Measurements from ENCODE around the gene NR1H2. TPM values are rescaled to one million over a fixed set of nuclear protein-coding genes. Genes with fewer than 3 reads are reported as not detected.
"Not testable (repeated sequence)": the region's sequence is repeated elsewhere in the genome, so short reads cannot be mapped to it uniquely, and the experiment has no call there.

Gene NR1H2
- polyA plus RNA-seq, 3 donors from 2014 or later = 65.0 to 84.9 (median 68.8) TPM

DNA sequence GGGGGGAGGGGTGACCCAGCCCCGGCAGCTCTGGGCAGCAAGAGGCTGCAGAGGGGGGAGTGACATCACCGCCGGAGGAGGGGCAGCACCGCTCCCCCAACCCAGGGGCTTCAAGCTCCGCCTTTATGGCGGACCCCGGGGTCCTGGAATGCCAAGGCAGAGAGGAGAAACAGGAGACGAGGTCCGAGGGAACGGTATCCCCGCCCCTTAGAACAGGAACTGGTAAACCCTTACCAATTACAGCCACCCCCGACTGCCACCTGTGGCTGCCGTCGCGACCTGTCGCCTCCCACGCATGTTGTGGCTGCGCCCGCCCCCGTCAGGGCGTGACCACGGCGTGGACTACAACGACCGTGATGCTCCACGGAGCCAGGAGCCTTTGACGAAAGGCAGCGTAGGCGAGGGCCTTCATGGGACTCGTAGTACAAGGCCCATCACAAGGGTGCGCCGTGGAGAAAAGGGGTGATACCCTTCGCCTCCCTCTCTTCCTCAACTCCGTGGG is 43.0 kb upstream of the NR1H2 start:
- peaks cover 3 to 11% (median 8%) of the 10 kb centered on the region in 3 donors for H3K36me3 Mint-ChIP-seq
- peak in 1 of 3 donors; percentile 88 for DNase-seq
- H3K9me3 Mint-ChIP-seq = peaks cover 0 to 25% (median 8%) of the 10 kb centered on the region in 6 donors
- peaks cover 14 to 39% (median 33%) of the 10 kb centered on the region in 3 donors for H3K27me3 Mint-ChIP-seq (ENCODE audit: low read depth in 3 of 3)
- H3K4me1 Mint-ChIP-seq = peaks cover 40 to 47% of the 10 kb centered on the region in 2 donors
- H3K4me3 Mint-ChIP-seq = peak overlapping the region; percentile 88 to 97 (median 93)
- peak overlapping the region; percentile 54 to 92 (median 81) for H3K27ac Mint-ChIP-seq

DNA sequence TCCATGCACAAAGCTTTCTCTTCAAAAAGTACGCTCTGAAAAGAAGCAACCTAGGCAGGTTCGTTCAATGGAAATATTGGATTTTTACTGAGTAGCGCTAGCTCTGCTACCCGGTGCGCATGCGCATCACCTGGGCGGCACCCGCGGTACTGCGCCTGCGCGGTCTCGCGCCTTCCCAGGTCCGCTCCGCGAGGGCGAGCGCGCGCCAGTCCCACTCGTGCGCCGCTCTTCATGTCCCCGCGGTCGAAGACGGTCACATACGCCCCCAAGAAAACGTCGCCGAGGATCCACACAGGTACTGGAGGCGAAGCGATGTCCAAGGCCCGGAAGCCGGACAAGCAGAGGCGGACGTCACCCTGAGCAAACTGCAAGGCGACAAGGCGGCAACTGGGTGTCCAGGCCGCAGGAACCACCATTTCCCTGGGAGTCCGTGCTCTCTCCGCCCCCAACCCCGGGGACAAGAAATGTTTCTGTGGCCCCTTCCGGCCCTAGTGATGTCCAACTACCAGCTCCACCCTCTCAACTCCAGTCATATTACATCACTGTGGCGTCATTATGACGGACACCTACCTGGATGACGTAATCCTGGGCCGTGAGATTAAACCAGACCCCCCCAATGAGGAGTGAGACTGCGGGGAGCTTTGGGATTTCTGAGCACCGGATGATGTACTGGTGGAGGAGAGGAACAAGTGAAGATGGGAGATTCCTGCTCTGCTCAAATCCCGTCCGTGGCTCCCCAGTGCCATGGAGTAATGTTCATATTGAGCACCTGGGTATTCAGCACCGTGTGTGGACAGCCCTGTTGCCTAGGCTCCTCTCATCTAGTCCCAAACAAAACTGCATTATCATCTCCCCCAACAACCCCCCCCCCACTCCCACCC is 42.3 kb upstream of the NR1H2 start:
- peaks cover 3 to 11% (median 8%) of the 10 kb centered on the region in 3 donors for H3K36me3 Mint-ChIP-seq
- peak overlapping the region; percentile 54 to 92 (median 81) for H3K27ac Mint-ChIP-seq
- H3K27me3 Mint-ChIP-seq (ENCODE audit: low read depth in 3 of 3) = peaks cover 14 to 41% (median 32%) of the 10 kb centered on the region in 3 donors
- H3K4me3 Mint-ChIP-seq = peak overlapping the region; percentile 88 to 97 (median 93)
- peaks cover 0 to 25% (median 8%) of the 10 kb centered on the region in 6 donors for H3K9me3 Mint-ChIP-seq
- peaks cover 40 to 47% of the 10 kb centered on the region in 2 donors for H3K4me1 Mint-ChIP-seq
- peak; percentile 82 to 89 (median 85) for DNase-seq

DNA sequence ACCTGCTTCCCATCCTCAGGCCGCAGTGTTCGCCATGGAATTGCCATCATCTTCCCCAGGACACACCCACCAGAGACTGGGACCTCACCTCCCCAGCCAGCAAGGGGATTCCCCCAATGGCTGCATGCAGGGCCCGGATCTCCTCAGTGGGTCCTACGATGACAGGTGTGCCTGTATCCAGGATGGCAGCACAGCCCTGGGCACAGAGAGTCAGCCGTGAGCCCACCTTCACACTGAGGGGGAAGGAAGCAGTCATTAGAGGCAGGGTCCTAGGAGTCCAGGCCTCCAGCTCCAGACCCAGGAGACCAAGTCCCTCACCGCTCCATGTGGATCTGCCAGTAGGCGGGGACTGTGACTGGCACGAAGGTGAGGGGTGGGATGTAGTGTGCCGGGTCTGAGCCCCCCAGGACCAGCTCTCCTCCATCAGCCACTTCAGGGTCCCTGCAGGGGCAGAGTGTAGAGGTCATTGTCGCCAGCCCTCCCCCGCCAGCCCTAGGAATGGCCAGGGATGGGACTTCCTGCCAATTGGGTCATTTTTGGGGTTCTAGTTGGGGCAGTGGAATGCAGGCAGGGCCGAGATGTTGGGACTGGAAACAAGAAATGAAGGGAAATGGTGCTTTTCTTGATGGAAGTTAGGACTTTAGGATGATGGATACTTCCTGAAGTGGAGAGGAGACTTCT is 41.4 kb upstream of the NR1H2 start:
- H3K4me3 Mint-ChIP-seq = peak overlapping the region; percentile 31 to 93 (median 41)
- H3K27ac Mint-ChIP-seq = peak overlapping the region in 1 of 6 donors; percentile 55
- peaks cover 0 to 18% (median 4%) of the 10 kb centered on the region in 6 donors for H3K9me3 Mint-ChIP-seq
- DNase-seq = no peak
- peaks cover 31 to 38% of the 10 kb centered on the region in 2 donors for H3K4me1 Mint-ChIP-seq
- peaks cover 3 to 7% (median 4%) of the 10 kb centered on the region in 3 donors for H3K36me3 Mint-ChIP-seq
- H3K27me3 Mint-ChIP-seq (ENCODE audit: low read depth in 3 of 3) = peaks cover 14 to 34% (median 23%) of the 10 kb centered on the region in 3 donors

DNA sequence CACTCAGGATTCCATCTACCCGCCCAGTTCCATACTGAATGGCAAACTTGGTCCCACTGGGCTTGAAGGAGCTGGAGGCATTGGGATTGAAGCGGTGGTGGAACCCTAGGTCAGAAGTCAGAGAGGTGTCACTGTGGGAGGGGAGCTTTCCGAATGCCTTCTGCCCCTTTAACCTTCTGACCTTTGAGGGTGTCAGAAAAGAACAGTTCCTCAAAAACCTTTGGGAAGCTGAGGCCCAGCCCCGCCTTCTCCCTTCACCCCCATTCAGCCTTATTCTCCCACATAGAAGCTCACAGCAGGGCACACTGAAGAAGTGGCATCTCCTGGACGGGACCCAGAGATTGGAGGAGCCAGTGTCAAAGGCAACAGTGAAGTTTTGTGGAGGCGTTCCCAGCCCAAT is 39.2 kb upstream of the NR1H2 start:
- H3K4me3 Mint-ChIP-seq, H3K27ac Mint-ChIP-seq, H3K36me3 Mint-ChIP-seq, DNase-seq, H3K9me3 Mint-ChIP-seq: not testable (repeated sequence)
- Mint-ChIP-seq H3K4me1 (peaks cover 11 to 20% of the 10 kb centered on the region in 2 donors), H3K27me3 (ENCODE audit: low read depth in 3 of 3) (peaks cover 12 to 21% (median 15%) of the 10 kb centered on the region in 3 donors)

DNA sequence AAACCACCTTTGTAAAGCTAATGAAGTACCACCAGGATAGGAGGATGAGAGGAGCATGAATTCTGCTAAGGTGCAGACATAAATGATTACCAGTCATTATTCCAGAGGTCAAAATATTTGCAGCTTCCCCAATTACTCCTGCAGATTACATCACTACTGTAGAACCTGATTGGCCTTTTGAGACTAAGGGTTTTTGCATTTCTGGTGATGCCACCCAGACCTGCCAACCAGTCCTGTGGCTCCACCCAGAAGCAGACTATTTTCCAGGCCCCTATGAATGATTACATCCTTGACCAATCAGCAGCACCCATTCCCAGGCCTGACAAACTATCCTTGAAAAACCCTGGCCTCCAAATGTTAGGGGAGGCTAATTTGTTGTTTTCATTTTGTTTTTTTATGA is 35.9 kb upstream of the NR1H2 start:
- H3K27me3 Mint-ChIP-seq (ENCODE audit: low read depth in 3 of 3) = peaks cover under 1 to 6% (median 5%) of the 10 kb centered on the region in 3 donors
- no peak overlapping the region for H3K4me3 Mint-ChIP-seq
- no peak for DNase-seq
- no peak overlapping the region for H3K27ac Mint-ChIP-seq
- H3K9me3 Mint-ChIP-seq = peaks cover 0 to 3% (median 0%) of the 10 kb centered on the region in 6 donors
- H3K36me3 Mint-ChIP-seq = peaks cover 0 to 2% (median 0%) of the 10 kb centered on the region in 3 donors
- peaks cover 0 to 2% of the 10 kb centered on the region in 2 donors for H3K4me1 Mint-ChIP-seq

DNA sequence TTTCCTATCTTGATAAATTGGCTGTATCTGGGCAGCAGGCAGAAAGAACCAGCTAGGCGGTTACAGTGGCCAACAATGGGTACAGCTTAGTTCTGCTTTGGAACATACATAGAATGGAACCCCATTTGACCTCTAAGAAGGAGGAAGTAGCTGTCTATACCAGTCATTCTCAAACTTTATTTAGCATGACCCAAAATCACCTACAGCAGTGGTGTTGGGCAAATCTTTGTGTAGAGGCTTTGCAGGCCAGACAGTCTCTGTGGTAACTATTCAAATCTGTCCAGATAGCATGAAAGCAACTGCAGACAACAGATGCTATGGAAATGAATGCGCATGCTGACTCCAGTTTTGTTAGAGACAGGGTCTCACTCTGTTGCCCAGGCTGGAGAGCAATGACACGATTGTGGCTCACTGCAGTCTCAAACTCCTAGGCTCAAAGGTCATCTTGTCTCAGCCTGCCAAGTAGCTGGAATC is 35.1 kb upstream of the NR1H2 start:
- peaks cover 2 to 5% (median 3%) of the 10 kb centered on the region in 3 donors for H3K27me3 Mint-ChIP-seq (ENCODE audit: low read depth in 3 of 3)
- H3K4me3 Mint-ChIP-seq = no peak overlapping the region
- no peak overlapping the region for H3K27ac Mint-ChIP-seq
- H3K9me3 Mint-ChIP-seq = peaks cover 0 to 3% (median 0%) of the 10 kb centered on the region in 6 donors
- DNase-seq = no peak
- no peaks in the 10 kb centered on the region for H3K4me1 Mint-ChIP-seq
- no peaks in the 10 kb centered on the region for H3K36me3 Mint-ChIP-seq

DNA sequence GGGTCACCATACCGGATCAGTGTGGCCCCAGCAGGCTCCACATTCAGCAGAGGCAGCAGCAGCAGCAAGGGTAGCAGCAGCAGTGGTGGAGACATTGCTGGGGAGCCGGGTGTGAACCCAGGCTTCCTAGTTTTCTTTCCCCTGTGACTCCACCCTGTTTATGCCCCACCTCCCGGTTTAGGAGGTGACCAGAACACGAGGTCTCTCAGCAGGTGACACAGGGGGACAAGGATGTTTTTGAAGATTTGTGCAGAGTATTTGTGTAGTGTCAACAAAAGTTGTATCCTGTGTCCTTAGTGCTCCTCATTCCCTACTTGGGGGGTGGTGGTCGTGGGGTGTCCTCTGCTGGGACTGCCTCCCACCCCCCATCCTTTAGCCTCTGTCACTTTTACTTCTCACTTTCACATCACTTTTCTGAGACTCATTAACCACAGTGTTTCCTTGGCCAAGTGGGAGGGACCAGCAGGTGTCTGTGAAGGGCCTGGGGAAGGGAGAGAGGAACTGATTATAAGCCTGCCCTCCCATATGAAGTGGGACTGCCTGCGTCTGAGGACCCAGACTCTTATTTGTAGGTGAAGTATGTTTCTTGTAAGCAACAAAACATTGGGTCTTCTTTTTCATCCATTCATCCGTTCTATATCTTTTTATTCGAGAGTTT is 31.5 kb upstream of the NR1H2 start:
- no peak for DNase-seq
- peaks cover 0 to 5% (median 2%) of the 10 kb centered on the region in 6 donors for H3K9me3 Mint-ChIP-seq
- H3K4me1 Mint-ChIP-seq = no peaks in the 10 kb centered on the region
- peaks cover 0 to 8% (median 7%) of the 10 kb centered on the region in 3 donors for H3K27me3 Mint-ChIP-seq (ENCODE audit: low read depth in 3 of 3)
- no peaks in the 10 kb centered on the region for H3K36me3 Mint-ChIP-seq
- H3K4me3 Mint-ChIP-seq = peak overlapping the region in 1 of 5 donors; percentile 21
- H3K27ac Mint-ChIP-seq = no peak overlapping the region

DNA sequence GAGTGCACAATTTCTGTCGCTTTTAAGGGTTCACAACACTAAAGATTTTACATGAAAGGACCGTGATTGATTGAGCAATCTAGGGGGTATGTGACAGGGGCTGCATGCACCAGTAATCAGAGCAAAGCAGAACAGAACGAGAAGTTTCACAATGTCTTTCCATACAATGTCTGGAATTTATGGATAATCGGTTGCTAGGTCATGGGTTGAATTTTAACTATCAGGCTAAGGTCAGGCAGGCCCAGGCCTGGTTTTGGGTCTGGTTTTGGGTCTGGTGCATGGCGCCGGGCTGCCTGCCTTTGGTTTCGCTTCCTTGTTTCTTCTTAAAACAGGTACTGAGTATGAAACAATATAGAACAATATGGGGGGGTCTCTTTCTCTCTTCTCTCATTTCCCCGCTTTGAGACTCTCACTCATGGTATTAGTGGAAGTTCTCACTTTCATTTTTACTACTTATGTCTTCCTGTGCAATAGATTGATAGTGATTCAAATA is 29.1 kb upstream of the NR1H2 start:
- peaks cover 0 to 11% (median 4%) of the 10 kb centered on the region in 3 donors for H3K27me3 Mint-ChIP-seq (ENCODE audit: low read depth in 3 of 3)
- not testable (repeated sequence) for H3K36me3 Mint-ChIP-seq, DNase-seq, H3K4me1 Mint-ChIP-seq, H3K9me3 Mint-ChIP-seq, H3K27ac Mint-ChIP-seq, H3K4me3 Mint-ChIP-seq

DNA sequence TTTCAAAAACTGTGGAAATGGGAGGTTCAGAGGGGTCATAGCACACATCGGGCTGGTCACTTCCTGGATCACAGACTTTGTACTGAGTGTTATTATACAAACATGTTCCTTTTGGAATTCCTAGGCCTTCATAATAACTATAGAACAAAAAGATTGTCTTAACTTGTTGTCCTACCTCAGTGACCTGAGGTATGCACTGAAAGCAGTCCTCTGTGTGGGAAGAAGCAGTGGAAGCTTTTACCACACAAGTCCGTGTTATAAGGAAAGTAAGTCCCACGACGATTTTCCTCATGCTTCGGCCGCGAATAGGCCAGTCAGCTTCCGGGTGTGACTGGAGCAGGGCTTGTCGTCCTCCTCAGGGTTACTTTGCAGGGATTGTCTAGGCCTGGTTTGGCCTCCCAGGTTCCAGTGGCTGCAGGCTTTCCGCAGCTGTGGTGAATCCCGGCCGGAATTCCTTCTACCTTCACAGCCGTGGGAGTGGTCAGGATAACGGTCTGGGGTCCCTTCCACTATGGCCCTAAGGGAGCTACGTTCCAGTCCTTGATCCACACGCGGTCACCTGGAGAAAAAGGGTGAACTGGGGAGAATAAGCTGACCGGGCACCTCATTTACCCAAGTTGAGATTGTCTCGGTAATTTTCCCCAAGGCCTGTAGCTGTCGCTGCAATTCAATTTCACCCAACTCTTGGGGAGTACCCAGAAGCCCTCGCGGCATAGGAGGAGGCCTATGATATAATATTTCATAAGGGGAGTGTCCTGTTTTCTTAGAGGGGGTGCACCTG is 26.8 kb upstream of the NR1H2 start:
- Mint-ChIP-seq H3K4me3 (no peak overlapping the region), H3K9me3 (peaks cover 0 to 5% (median 2%) of the 10 kb centered on the region in 6 donors), H3K36me3 (no peaks in the 10 kb centered on the region), H3K27me3 (ENCODE audit: low read depth in 3 of 3) (peaks cover 0 to 11% (median 3%) of the 10 kb centered on the region in 3 donors), H3K4me1 (no peaks in the 10 kb centered on the region), H3K27ac (no peak overlapping the region)
- DNase-seq = no peak

DNA sequence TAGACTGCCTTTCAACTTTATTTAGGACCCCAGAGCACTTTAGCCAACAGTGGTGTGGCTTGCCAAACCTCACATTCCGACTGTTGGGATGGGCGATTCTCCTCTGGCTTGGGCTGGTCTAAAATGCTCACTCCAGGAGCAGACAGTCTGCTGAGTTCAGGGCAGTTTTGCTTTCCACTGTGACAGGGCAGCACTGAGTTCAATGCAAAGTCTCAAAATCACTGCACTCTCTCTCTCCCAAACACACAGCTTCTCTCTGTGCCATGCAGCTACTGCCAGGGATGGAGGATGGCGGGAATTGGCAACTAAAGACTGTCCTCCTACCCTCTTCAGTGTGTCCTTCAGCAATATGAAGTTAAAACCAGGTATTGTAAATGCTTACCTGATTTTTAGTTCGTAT is 24.0 kb upstream of the NR1H2 start:
- Mint-ChIP-seq H3K9me3 (peaks cover 0 to 3% (median 0%) of the 10 kb centered on the region in 6 donors), H3K4me3 (no peak overlapping the region), H3K36me3 (no peaks in the 10 kb centered on the region), H3K27me3 (ENCODE audit: low read depth in 3 of 3) (peaks cover 2 to 7% (median 4%) of the 10 kb centered on the region in 3 donors), H3K27ac (no peak overlapping the region), H3K4me1 (peaks cover 0 to 4% of the 10 kb centered on the region in 2 donors)
- no peak for DNase-seq

DNA sequence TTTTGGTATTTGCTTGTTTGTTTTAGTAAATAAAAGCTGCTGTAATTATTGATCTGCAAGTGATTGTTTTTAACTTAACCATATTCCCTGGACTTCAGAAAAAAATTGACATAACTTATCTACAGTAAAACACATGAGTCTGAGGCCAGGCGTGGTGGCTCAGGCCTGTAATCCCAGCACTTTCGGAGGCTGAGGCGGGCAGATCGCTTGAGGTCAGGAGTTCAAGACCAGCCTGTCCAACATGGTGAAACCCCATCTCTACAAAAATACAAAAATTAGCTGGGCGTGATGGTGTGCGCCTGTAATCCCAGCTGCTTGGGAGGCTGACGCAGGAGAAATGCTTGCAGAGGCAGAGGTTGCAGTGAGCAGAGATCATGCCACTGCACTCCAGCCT is 22.8 kb upstream of the NR1H2 start:
- not testable (repeated sequence) for H3K9me3 Mint-ChIP-seq; DNase-seq; H3K36me3 Mint-ChIP-seq; H3K27me3 Mint-ChIP-seq (ENCODE audit: low read depth in 3 of 3); H3K4me3 Mint-ChIP-seq; H3K27ac Mint-ChIP-seq
- peaks cover 0 to 11% of the 10 kb centered on the region in 2 donors for H3K4me1 Mint-ChIP-seq

DNA sequence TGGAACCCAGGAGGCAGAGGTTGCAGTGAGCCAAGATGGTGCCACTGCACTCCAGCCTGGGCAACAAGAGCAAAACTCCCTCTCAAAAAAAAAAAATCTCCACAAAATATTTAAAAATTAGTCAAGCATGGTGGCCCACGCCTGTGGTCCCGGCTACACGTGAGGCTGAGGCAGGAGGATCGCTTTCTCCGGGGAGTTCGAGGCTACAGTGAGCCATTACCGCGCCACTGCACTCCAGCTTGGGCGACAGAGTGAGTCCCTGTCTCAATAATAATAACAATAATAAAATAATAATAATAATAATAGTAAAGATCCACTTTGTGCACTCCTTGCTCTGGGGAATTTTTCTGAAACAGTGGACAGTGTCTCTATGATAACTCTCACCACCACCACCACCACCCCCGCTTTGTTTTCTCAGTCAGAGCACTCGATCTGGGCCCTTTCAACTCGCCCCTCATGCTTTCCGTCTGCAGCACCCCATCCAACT is 19.5 kb upstream of the NR1H2 start:
- Mint-ChIP-seq H3K27me3 (ENCODE audit: low read depth in 3 of 3) (peaks cover 11 to 17% (median 15%) of the 10 kb centered on the region in 3 donors), H3K4me1 (peaks cover 0 to 21% of the 10 kb centered on the region in 2 donors), H3K9me3 (peaks cover 0 to 2% (median 0%) of the 10 kb centered on the region in 6 donors), H3K36me3 (no peaks in the 10 kb centered on the region), H3K4me3 (peak overlapping the region; percentile 14 to 92 (median 89)), H3K27ac (peak overlapping the region in 5 of 6 donors; percentile 88 to 97 (median 94))
- DNase-seq = no peak

Measured in immature natural killer cell (primary cell).